Fibroblast of mammary gland (primary cell): ENCODE results near the gene ELOF1.
A peak's percentile ranks its signal among the peaks of the same experiment; 100 is the strongest.
"Not testable (repeated sequence)": the region's sequence is repeated elsewhere in the genome, so short reads cannot be mapped to it uniquely, and the experiment has no call there.

ENCODE experiments used
- DNase-seq: peaks from one replicate; pipeline ENCODE4 v3.0.0-alpha.2; 2010; ENCODE audit warnings: low read depth
- H3K4me3 ChIP-seq: 2 replicates; pipeline ENCODE4 v1.5.1; 2011; ENCODE audit warnings: low read depth, mild to moderate bottlenecking, low read length, moderate library complexity; ENCODE audit not compliant: control insufficient read depth
- TF ChIP-seq, protein P1 (sequence below): conservative IDR thresholded peaks from 2 replicates; pipeline ENCODE4 v1.5.1; 2011; ENCODE audit warnings: low read depth, low read length, inconsistent platforms; ENCODE audit not compliant: control insufficient read depth, insufficient read depth

ELOF1 gene

DNA sequence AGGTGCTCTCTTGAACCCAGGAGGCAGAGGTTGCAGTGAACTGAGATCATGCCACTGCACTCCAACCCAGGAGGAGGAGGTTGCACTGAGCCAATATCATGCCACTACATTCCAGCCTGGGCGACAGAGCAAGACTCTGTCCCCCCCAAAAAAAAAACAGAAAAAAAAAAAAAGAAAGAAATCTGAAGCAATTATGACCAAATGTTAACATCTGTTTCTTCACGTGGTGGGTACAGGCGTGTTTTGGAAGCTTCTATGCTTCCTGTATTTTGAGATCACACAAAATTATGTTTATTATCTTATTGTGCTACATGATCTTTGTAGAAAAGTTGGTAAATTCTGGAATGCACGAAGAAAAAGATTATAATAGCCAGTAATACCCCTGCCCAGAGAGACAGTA, 21.1 kb upstream of the ELOF1 start:
- no peak overlapping the region for H3K4me3 ChIP-seq
- no peak for DNase-seq
- TF ChIP-seq, protein P1, sequence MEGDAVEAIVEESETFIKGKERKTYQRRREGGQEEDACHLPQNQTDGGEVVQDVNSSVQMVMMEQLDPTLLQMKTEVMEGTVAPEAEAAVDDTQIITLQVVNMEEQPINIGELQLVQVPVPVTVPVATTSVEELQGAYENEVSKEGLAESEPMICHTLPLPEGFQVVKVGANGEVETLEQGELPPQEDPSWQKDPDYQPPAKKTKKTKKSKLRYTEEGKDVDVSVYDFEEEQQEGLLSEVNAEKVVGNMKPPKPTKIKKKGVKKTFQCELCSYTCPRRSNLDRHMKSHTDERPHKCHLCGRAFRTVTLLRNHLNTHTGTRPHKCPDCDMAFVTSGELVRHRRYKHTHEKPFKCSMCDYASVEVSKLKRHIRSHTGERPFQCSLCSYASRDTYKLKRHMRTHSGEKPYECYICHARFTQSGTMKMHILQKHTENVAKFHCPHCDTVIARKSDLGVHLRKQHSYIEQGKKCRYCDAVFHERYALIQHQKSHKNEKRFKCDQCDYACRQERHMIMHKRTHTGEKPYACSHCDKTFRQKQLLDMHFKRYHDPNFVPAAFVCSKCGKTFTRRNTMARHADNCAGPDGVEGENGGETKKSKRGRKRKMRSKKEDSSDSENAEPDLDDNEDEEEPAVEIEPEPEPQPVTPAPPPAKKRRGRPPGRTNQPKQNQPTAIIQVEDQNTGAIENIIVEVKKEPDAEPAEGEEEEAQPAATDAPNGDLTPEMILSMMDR: no peak

DNA sequence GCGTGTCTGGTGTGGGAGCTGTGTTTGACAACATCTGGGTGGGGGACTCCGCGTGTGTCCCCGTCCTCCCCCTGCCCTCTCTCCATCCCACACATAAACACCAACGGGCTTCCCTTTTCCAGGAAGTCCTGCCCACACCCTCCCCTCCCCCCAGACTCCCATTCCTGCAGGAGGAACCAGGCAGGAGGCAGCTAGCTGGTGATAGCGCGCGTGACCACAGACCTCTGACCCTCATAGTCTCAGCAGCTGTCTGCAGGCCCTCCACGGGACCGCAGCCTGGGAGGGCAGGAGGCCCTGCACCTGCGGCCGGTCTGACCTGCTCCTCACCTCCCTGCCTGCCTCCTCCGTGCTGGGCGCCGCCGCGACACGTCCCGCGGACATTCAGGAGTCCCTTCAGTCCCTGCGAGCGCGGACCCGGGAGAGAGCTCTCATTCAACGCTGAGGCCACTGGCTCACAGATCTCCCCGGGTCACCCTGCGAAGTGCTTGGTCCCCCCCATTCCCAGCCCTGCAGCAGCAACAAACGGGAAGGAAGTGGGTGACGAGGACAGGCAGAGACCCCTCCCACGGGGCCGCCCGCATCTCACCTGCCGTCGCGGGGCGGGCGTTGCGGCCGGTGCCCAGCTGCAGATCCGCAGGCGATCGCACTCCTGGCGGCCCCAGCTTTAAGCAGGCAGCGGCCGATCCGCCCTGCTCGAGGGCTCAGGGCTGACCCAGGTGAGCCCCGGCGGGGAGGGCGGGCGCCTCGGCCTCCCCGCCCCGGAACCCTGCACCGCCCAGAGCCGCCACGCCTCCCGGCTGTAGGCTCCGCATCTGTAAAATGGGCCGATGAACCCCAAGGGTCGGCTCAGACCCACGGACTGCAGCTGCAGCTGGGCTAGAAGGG, 19.5 kb upstream of the ELOF1 start:
- TF ChIP-seq, protein P1: no peak
- DNase-seq: no peak

DNA sequence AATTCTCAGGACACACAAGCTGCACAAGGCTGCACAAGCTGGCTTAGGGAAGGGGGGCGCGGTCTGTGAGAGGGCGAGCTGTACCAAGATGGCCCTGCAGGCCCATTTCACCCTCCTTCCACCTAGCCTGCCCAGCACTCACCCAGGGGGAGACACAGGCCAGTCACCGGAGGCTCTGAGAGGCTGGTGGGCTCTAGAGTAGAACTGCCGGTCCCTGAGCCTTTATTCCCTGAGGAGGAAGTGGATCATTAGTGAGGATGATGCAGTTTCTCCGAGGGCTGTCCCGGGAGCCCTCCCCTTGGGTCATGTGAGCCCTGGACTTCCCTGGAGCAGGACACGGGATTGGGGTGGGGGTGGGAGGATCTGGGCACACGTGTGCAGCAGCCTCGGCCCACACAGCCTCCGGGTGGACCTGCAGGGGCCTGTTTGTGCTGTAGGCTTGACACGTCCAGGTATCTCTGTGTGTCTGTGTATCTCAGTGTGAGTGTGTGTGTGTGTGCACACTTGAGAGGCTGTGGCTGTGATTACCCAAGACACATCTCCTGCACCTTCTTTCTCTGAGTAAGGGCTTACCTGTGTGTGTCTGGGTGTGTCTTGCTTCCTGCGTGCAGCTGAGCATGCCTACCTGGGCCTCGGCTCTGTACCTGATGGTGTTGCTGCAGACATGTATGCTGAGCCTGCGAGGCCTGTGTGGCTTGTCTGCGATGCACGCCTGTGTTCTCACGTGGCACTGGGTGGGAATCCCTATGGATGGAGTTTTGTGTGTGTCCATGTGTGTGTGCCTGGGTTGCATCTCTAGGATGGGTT, 18.6 kb upstream of the ELOF1 start, which contains the start of gene ACP5:
TSS of gene ACP5 (minus strand) at position 195 of the 807 bp plus-strand sequence. CDS start 328 bp downstream, outside the sequence.
- DNase-seq: peak; percentile 34
- TF ChIP-seq, protein P1: no peak

More for the DNA sequence above, 19.5 kb upstream of the ELOF1 start:
- H3K4me3 ChIP-seq: no peak overlapping the region

DNA sequence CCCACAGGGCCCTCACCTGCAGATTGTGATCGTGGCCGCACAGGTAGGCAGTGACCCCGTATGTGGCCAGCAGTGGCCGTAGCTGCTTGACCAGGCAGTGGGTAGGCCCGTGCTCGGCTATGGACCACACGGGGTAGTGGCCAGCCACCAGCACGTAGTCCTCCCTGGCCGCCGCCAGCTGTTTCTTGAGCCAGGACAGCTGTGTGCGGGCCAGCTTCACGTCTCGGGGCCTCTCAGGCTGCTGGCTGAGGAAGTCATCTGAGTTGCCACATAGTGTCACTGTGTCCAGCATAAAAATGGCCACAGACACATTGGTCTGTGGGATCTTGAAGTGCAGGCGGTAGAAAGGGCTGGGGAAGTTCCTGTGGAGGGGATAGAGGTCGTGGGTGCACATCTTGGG, 17.2 kb upstream of the ELOF1 start:
- TF ChIP-seq, protein P1: no peak
- no peak for DNase-seq
- no peak overlapping the region for H3K4me3 ChIP-seq

More for the DNA sequence above, 18.6 kb upstream of the ELOF1 start, which contains the start of gene ACP5:
- no peak within 1 kb of the TSS for H3K4me3 ChIP-seq

DNA sequence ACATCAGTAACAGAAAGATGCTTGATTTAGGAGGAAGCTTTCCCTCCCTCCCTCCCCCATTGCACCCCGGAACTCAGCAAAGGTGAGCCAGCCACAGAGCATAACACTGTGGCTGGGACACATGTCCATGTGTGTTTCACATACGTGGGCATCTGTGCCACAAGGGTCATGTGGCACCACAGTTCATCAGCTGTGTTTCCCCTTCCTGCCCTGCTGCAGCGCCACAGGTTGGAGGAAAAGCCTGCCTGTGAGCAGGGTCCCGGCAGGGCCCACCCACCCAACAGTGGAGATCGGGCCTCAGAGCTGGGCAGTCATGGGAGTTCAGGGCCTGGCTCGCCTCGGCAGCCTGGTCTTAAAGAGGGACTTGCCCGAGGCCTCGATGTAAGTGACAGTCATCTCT, 15.7 kb upstream of the ELOF1 start:
- H3K4me3 ChIP-seq: no peak overlapping the region
- no peak for DNase-seq
- TF ChIP-seq, protein P1: no peak

DNA sequence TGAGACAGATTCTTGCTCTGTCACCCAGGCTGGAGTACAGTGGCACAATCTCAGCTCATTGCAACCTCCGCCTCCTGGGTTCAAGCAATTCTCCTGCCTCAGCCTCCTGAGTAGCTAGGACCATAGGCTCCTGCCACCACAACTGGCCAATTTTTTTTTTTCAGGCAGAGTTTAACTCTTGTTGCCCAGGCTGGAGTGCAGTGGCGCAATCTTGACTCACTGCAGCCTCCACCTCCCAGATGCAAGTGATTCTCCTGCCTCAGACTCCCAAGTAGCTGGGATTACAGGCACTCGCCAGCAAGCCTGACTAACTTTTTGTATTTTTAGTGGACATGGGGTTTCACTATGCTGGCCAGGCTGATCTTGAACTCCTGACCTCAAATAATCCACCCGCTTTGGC, 14.7 kb upstream of the ELOF1 start:
- not testable (repeated sequence) for DNase-seq, H3K4me3 ChIP-seq

DNA sequence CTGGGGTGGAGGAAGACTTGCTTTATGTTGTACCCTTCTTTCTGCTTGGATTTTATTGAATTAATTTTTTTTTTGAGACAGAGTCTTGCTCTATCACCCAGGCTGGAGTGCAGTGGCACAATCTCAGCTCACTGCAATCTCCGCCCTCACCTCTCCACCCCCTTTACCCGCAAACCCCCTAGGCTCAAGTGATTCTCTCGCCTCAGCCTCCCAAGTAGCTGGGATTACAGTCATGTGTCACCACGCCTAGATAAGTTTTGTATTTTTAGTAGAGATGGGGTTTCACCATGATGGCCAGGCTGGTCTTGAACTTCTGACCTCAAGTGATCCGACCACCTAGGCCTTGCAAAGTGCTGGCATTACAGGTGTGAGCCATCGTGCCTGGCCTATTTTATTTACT, 14.3 kb upstream of the ELOF1 start:
- not testable (repeated sequence) for H3K4me3 ChIP-seq, DNase-seq
